Superior temporal gyrus (tissue), 1 donor: ENCODE results near the gene SAPCD2.
"Not testable (repeated sequence)": the region's sequence is repeated elsewhere in the genome, so short reads cannot be mapped to it uniquely, and the experiment has no call there.

Experiments used
- DNase-seq: peaks from one replicate; pipeline ENCODE4 v3.0.0-alpha.2; 2016; ENCODE audit errors: extremely low spot score

SAPCD2 gene

GRCh38 chr9:137048655-137049543, 21.5 kb downstream of the SAPCD2 start:
- DNase-seq: no peak

GRCh38 chr9:137046088-137046787, 24.1 kb downstream of the SAPCD2 start, which contains the start of gene NPDC1:
Gene NPDC1, minus strand, starts transcription at chr9:137046177. Its CDS starts 188 bp downstream, at chr9:137045989.
- DNase-seq: peak; percentile 79

GRCh38 chr9:137045294-137046087, 24.9 kb downstream of the SAPCD2 start:
- DNase-seq: peak; percentile 29

- DNase-seq: no peak
Observed at GRCh38 chr9:137044502-137045177, 25.7 kb downstream of the SAPCD2 start.

GRCh38 chr9:137044037-137044436, 26.3 kb downstream of the SAPCD2 start:
- no peak for DNase-seq

GRCh38 chr9:137042751-137043727, 27.3 kb downstream of the SAPCD2 start:
- no peak for DNase-seq

- no peak for DNase-seq
Observed at GRCh38 chr9:137041124-137041523, 29.2 kb downstream of the SAPCD2 start.

GRCh38 chr9:137040568-137040967, 29.8 kb downstream of the SAPCD2 start:
- no peak for DNase-seq

GRCh38 chr9:137039611-137040366, 30.6 kb downstream of the SAPCD2 start:
- DNase-seq: no peak

GRCh38 chr9:137038916-137039315, 31.4 kb downstream of the SAPCD2 start:
- no peak for DNase-seq

GRCh38 chr9:137037483-137037882, 32.9 kb downstream of the SAPCD2 start:
- no peak for DNase-seq

GRCh38 chr9:137037035-137037434, 33.3 kb downstream of the SAPCD2 start:
- DNase-seq: no peak

GRCh38 chr9:137035937-137036336, 34.4 kb downstream of the SAPCD2 start:
- DNase-seq: no peak

GRCh38 chr9:137035507-137035834, 34.9 kb downstream of the SAPCD2 start:
- no peak for DNase-seq

- peak; percentile 92 for DNase-seq
Observed at GRCh38 chr9:137034709-137035506, 35.4 kb downstream of the SAPCD2 start.

- DNase-seq: no peak
Observed at GRCh38 chr9:137034039-137034708, 36.2 kb downstream of the SAPCD2 start.

- DNase-seq: not testable (repeated sequence)
Observed at GRCh38 chr9:137033481-137033880, 36.9 kb downstream of the SAPCD2 start.

- no peak for DNase-seq
Observed at GRCh38 chr9:137032858-137033257, 37.5 kb downstream of the SAPCD2 start.
